ENCODE measurements around the gene GORASP1. TPM values are rescaled to one million over a fixed set of nuclear protein-coding genes. Genes with fewer than 3 reads are reported as not detected.

Gene GORASP1
- polyA plus RNA-seq (2013, experiment 1 of 2): 45.0 TPM
- polyA plus RNA-seq (2013, experiment 2 of 2): 38.8 TPM

GRCh38 chr3:39107388-39108199, at the start of gene GORASP1, which contains the start of gene TTC21A:
Gene GORASP1, minus strand, starts transcription at chr3:39107627. Its CDS starts 86 bp downstream, at chr3:39107541.
Gene TTC21A, plus strand, starts transcription at chr3:39107680. Its CDS starts 158 bp downstream, at chr3:39107838.
- H3K27ac ChIP-seq (ENCODE audit: low read depth, low read length, severe bottlenecking): peak within 1 kb of the TSS; percentile 73
- peaks cover 9% of the 10 kb centered on the region for H3K36me3 ChIP-seq (ENCODE audit: control insufficient read depth, insufficient read depth, low read length)
- H3K9me3 ChIP-seq (ENCODE audit: control insufficient read depth, low read length): no peaks in the 10 kb centered on the region
- 1% methylated on average over 65 to 73 of the region's 74 CpGs for WGBS, 2 experiments (ENCODE audit: insufficient coverage in 2 of 2)
- H3K4me3 ChIP-seq (ENCODE audit: extremely low read depth, insufficient read depth, low read length, poor library complexity, severe bottlenecking): peak within 1 kb of the TSS; percentile 93
- H3K4me1 ChIP-seq (ENCODE audit: control insufficient read depth, insufficient read depth, low read length, poor library complexity, severe bottlenecking): peaks cover 18% of the 10 kb centered on the region

GRCh38 chr3:39156421-39156820, 49.0 kb upstream of the GORASP1 start:
- H3K9me3 ChIP-seq (ENCODE audit: control insufficient read depth, low read length): no peaks in the 10 kb centered on the region
- 95 to 97% methylated on average over 3 of the region's 4 CpGs for WGBS, 2 experiments (ENCODE audit: insufficient coverage in 2 of 2)
- H3K36me3 ChIP-seq (ENCODE audit: control insufficient read depth, insufficient read depth, low read length): no peaks in the 10 kb centered on the region
- H3K4me1 ChIP-seq (ENCODE audit: control insufficient read depth, insufficient read depth, low read length, poor library complexity, severe bottlenecking): peaks cover 17% of the 10 kb centered on the region
- no peak overlapping the region for H3K4me3 ChIP-seq (ENCODE audit: extremely low read depth, insufficient read depth, low read length, poor library complexity, severe bottlenecking)
- H3K27ac ChIP-seq (ENCODE audit: low read depth, low read length, severe bottlenecking): no peak overlapping the region

GRCh38 chr3:39154280-39155021, 47.0 kb upstream of the GORASP1 start:
- no peaks in the 10 kb centered on the region for H3K9me3 ChIP-seq (ENCODE audit: control insufficient read depth, low read length)
- peaks cover 28% of the 10 kb centered on the region for H3K4me1 ChIP-seq (ENCODE audit: control insufficient read depth, insufficient read depth, low read length, poor library complexity, severe bottlenecking)
- WGBS, 2 experiments (ENCODE audit: insufficient coverage in 2 of 2): 11 to 15% methylated on average over 14 to 17 of the region's 18 CpGs
- peak overlapping the region; percentile 91 for H3K4me3 ChIP-seq (ENCODE audit: extremely low read depth, insufficient read depth, low read length, poor library complexity, severe bottlenecking)
- peak overlapping the region; percentile 89 for H3K27ac ChIP-seq (ENCODE audit: low read depth, low read length, severe bottlenecking)
- peaks cover under 1% of the 10 kb centered on the region for H3K36me3 ChIP-seq (ENCODE audit: control insufficient read depth, insufficient read depth, low read length)

GRCh38 chr3:39153977-39154279, 46.5 kb upstream of the GORASP1 start:
- no peaks in the 10 kb centered on the region for H3K9me3 ChIP-seq (ENCODE audit: control insufficient read depth, low read length)
- peak overlapping the region; percentile 91 for H3K4me3 ChIP-seq (ENCODE audit: extremely low read depth, insufficient read depth, low read length, poor library complexity, severe bottlenecking)
- H3K27ac ChIP-seq (ENCODE audit: low read depth, low read length, severe bottlenecking): peak overlapping the region; percentile 89
- peaks cover 30% of the 10 kb centered on the region for H3K4me1 ChIP-seq (ENCODE audit: control insufficient read depth, insufficient read depth, low read length, poor library complexity, severe bottlenecking)
- H3K36me3 ChIP-seq (ENCODE audit: control insufficient read depth, insufficient read depth, low read length): peaks cover 6% of the 10 kb centered on the region
- WGBS, 2 experiments (ENCODE audit: insufficient coverage in 2 of 2): no CpG with 5 or more reads among the region's 9 CpGs

- Histone ChIP-seq H3K36me3 (ENCODE audit: control insufficient read depth, insufficient read depth, low read length) (peaks cover 19% of the 10 kb centered on the region), H3K27ac (ENCODE audit: low read depth, low read length, severe bottlenecking) (peak overlapping the region; percentile 100), H3K4me1 (ENCODE audit: control insufficient read depth, insufficient read depth, low read length, poor library complexity, severe bottlenecking) (peaks cover 52% of the 10 kb centered on the region), H3K9me3 (ENCODE audit: control insufficient read depth, low read length) (no peaks in the 10 kb centered on the region), H3K4me3 (ENCODE audit: extremely low read depth, insufficient read depth, low read length, poor library complexity, severe bottlenecking) (peak overlapping the region; percentile 91)
- 6 to 9% methylated on average over 7 of the region's 9 CpGs for WGBS, 2 experiments (ENCODE audit: insufficient coverage in 2 of 2)
Observed at GRCh38 chr3:39150803-39151631, 43.6 kb upstream of the GORASP1 start.

GRCh38 chr3:39150148-39150802, 42.8 kb upstream of the GORASP1 start:
- Histone ChIP-seq H3K4me3 (ENCODE audit: extremely low read depth, insufficient read depth, low read length, poor library complexity, severe bottlenecking) (peak overlapping the region; percentile 91), H3K4me1 (ENCODE audit: control insufficient read depth, insufficient read depth, low read length, poor library complexity, severe bottlenecking) (peaks cover 55% of the 10 kb centered on the region), H3K27ac (ENCODE audit: low read depth, low read length, severe bottlenecking) (peak overlapping the region; percentile 100), H3K36me3 (ENCODE audit: control insufficient read depth, insufficient read depth, low read length) (peaks cover 25% of the 10 kb centered on the region), H3K9me3 (ENCODE audit: control insufficient read depth, low read length) (no peaks in the 10 kb centered on the region)
- WGBS, 2 experiments (ENCODE audit: insufficient coverage in 2 of 2): 45 to 66% methylated on average over 4 to 5 of the region's 5 CpGs

GRCh38 chr3:39149498-39150147, 42.2 kb upstream of the GORASP1 start:
- peak overlapping the region; percentile 91 for H3K4me3 ChIP-seq (ENCODE audit: extremely low read depth, insufficient read depth, low read length, poor library complexity, severe bottlenecking)
- peaks cover 57% of the 10 kb centered on the region for H3K4me1 ChIP-seq (ENCODE audit: control insufficient read depth, insufficient read depth, low read length, poor library complexity, severe bottlenecking)
- no peaks in the 10 kb centered on the region for H3K9me3 ChIP-seq (ENCODE audit: control insufficient read depth, low read length)
- 83 to 92% methylated on average over 2 of the region's 3 CpGs for WGBS, 2 experiments (ENCODE audit: insufficient coverage in 2 of 2)
- H3K27ac ChIP-seq (ENCODE audit: low read depth, low read length, severe bottlenecking): peak overlapping the region; percentile 100
- peaks cover 32% of the 10 kb centered on the region for H3K36me3 ChIP-seq (ENCODE audit: control insufficient read depth, insufficient read depth, low read length)

GRCh38 chr3:39149059-39149455, 41.6 kb upstream of the GORASP1 start:
- Histone ChIP-seq H3K4me3 (ENCODE audit: extremely low read depth, insufficient read depth, low read length, poor library complexity, severe bottlenecking) (peak overlapping the region; percentile 91), H3K9me3 (ENCODE audit: control insufficient read depth, low read length) (no peaks in the 10 kb centered on the region), H3K27ac (ENCODE audit: low read depth, low read length, severe bottlenecking) (peak overlapping the region; percentile 100), H3K36me3 (ENCODE audit: control insufficient read depth, insufficient read depth, low read length) (peaks cover 37% of the 10 kb centered on the region), H3K4me1 (ENCODE audit: control insufficient read depth, insufficient read depth, low read length, poor library complexity, severe bottlenecking) (peaks cover 57% of the 10 kb centered on the region)
- WGBS, 2 experiments (ENCODE audit: insufficient coverage in 2 of 2): 65 to 91% methylated on average over 2 to 4 of the region's 4 CpGs

GRCh38 chr3:39148435-39149058, 41.1 kb upstream of the GORASP1 start:
- Histone ChIP-seq H3K4me3 (ENCODE audit: extremely low read depth, insufficient read depth, low read length, poor library complexity, severe bottlenecking) (no peak overlapping the region), H3K27ac (ENCODE audit: low read depth, low read length, severe bottlenecking) (peak overlapping the region; percentile 100), H3K36me3 (ENCODE audit: control insufficient read depth, insufficient read depth, low read length) (peaks cover 42% of the 10 kb centered on the region), H3K4me1 (ENCODE audit: control insufficient read depth, insufficient read depth, low read length, poor library complexity, severe bottlenecking) (peaks cover 57% of the 10 kb centered on the region), H3K9me3 (ENCODE audit: control insufficient read depth, low read length) (no peaks in the 10 kb centered on the region)
- WGBS, 2 experiments (ENCODE audit: insufficient coverage in 2 of 2): 62 to 69% methylated on average over 7 to 9 of the region's 9 CpGs

Measured in mesodermal cell (in vitro differentiated cells).